ENCODE data around the gene CEL.

The CEL gene

GRCh38 chr9:133103987-133104505, 42.3 kb downstream of the CEL start:
- no peak for DNase-seq (ENCODE audit: low read depth)

DNA sequence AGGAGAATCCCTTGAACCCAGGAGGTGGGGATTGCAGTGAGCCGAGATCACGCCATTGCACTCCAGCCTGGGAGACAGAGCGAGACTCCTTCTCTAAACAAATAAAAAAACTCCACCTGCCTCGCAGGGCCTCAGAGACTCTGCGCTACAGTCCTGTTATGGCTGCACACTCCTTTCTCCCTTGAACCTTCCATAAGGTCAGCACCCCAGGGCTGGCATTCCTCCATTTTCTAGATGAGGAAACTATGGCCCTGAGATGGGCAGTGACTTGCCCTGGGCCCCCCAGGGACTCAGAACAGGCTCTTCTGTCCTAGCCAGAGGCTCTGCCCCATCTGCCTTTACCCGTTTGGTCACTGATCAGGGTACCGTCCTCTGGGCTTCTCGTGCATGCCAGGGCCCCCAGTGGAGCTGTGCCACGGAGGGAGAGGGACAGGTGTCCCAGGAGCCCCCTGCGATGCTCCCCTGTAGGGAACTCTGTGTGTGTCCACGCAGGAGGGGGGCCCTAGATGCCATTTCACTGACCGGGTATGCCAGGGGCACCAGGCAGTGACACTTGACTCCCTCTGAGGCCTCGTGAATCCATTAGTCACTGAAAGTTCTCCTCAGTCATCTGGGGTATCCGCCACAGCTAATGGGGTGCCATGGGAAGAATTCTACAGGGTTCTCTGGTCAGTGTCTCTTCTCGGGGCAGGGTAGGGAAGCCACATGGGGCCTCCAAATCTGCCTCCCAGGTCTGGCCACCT, 43.1 kb downstream of the CEL start:
- DNase-seq (ENCODE audit: low read depth), result no peak

GRCh38 chr9:133105461-133105770, 43.6 kb downstream of the CEL start:
- DNase-seq (ENCODE audit: low read depth), result no peak

DNA sequence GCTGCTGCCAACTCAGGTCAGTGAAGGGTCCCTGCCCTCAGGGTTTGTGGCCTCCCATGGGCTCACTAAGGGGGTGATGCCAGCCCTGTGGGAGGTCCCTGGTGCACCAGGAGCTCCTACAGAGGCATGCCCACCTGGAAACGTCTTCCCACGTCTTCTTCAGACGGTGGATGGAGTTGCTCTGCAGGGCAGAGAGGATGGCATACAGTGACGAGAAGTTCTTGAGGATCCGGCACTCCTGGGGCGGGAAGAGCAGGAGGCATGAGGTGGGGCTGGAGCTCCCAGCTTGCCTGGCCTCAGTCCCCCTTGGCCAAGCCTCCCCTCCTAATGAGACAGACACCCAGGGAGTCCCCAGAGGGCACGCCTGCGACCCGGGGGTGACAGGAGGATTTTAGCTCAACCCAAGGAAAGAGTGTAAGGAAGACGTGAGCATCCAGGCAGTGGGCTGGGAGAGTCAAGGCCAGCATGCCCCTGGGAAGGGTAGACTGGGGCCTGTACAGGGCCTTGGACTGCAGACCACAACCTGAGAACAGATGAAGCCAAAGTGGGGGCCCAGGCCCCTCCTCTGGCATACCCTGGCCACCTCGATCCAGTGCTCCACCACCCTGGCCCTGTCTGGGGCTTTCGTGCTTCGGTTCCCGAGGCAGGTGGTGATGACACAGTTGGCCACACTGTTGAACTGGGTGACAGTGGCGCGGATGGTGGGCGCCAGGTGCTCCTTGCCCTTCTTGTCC, 44.9 kb downstream of the CEL start:
- DNase-seq (ENCODE audit: low read depth), result no peak

GRCh38 chr9:133107245-133107722, 45.5 kb downstream of the CEL start:
- no peak for DNase-seq (ENCODE audit: low read depth)

DNA sequence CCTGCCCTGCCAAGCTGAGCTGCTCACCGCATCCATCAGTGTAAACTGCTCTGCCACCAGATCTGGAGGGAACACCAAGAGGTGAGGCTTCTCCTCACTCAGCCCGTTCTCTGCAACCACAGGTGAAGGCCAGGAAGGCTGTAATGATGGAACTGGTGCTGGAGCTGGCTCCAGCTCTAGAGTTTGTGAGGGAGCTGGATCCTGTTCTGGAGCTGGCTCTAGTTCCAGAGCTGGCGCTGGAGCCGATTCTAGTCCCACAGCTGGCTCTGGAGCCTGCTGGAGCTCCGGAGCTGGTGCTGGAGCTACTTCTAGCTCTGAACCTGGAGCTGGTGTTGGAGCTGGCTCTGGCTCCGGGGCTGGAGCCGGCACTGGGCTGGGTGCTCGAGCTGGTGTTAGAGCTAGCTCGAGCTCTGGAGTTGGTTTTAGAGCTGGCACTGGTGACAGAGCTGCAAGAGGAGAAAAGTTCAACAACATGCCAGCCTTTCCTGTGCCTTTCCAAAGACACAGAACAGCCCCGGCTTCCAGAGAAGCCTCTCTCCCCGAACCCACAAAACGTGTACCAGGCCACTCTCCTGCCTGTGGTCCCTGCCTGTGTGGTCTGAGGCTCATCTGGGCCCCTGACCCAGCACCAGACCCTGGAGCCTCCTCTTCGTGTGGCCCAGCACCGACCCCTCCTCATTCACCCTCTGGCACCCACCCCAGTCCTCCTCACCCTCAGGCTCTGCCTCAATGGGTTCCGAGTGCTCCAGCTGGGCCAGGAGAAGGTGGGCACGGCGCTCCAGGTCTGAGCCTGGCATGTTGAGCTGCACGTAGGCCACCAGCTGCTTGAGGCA, 46.4 kb downstream of the CEL start:
- no peak for DNase-seq (ENCODE audit: low read depth)

DNA sequence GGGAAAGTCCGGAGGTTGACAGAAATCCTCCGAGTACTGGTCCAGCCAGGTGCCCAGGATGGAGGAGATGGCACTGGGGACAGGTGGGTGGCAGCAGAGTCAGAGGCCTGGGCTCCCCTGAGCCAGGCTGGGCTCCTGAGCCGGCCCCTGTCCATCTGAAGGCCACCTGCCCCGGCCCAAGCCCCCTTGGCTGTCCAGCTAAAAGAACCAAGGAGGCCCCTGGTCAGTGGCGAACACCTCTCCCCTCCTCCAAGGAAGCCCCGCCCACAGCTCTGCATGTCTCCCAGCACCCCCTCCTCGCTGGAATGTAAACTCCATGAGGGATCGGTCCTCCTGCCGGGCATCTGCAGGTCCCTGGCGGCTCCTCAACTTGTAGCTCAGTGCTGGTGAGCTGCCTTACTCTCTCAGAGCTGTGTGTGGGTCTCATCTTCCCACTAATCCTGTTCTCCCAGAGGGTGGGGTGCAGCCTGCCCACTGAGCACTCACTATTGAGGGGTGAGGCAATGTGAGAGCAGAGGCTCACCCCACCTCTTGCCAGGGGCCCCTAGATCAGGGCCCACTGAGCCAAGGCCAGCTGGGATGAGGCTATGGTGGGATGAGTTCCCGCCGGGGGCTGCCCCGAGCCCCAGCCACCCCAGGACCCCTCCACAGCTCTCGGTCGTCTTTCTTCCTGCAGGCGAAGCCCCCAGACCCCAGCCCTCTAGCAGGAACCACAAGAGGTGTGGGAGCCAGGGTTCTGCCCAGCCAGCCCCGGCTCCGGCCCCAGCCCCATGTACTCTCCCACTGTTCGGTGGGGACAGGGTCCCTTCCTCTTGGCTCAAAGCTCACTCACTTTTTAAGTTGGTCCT, 47.2 kb downstream of the CEL start:
- no peak for DNase-seq (ENCODE audit: low read depth)

- no peak for DNase-seq (ENCODE audit: low read depth)
These were observed 48.3 kb downstream of the CEL start for GRCh38 chr9:133109931-133110650.

DNA sequence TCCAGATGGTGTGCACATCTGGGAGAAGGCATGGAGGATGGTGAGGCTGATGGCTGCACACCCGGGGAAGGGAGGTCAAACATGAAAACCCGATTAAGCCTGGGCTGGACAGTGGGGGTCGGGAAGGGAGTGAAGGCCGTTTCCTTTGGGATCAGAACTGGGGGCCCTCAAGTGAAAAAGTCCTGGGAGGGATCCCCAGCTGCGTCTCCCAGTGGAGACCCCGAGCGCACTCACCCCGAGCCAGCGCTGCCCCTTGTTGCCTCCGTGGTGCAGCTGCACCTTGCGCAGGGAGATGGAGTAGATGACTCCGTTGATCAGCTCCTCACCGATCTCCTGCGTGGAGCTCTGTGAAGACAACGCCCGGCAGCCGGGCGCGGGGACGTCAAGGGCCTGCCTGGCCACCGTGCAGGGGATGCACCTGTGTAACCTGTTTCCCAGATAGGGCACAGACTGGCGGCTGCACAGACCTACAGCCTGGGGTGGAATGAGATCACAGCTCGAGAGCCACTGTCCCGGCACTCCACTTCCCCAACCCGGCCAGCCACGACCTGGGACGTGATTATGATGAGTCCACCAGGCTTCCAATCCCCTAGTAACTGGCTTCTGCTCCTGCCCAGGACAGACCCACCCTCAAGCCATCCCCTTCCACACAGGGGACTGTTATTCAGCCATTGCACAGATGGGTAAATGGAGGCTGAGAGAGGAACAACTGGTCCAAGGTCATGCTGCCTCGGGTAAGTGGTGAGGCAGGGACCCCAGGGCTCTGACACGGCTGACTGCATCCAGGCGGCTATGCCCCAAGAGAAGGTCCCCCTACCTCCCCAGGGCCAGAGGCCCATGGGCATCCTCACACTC, 50.3 kb downstream of the CEL start:
- no peak for DNase-seq (ENCODE audit: low read depth)

DNA sequence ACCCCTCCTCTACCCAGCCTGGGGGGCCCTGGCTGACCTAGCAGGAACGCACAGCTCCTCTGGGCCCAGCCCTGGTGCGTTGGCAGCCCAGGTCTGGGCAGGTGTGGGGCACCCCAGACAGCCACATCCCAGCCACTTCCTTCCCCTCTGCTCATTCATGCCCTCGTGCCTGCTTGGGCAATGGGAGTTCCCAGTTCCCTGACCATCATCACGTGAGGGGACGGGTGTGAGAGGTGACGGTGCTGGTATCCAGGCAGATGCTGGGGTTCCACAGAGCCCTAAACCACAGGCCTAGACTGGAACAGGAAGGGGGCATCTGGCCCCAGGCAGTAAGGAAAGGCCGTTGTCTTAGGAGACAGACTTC, 50.9 kb downstream of the CEL start:
- DNase-seq (ENCODE audit: low read depth), result no peak

GRCh38 chr9:133113163-133113948, 51.6 kb downstream of the CEL start:
- peak; percentile 36 for DNase-seq (ENCODE audit: low read depth)

GRCh38 chr9:133113949-133114885, 52.4 kb downstream of the CEL start:
- peak; percentile 66 for DNase-seq (ENCODE audit: low read depth)

DNA sequence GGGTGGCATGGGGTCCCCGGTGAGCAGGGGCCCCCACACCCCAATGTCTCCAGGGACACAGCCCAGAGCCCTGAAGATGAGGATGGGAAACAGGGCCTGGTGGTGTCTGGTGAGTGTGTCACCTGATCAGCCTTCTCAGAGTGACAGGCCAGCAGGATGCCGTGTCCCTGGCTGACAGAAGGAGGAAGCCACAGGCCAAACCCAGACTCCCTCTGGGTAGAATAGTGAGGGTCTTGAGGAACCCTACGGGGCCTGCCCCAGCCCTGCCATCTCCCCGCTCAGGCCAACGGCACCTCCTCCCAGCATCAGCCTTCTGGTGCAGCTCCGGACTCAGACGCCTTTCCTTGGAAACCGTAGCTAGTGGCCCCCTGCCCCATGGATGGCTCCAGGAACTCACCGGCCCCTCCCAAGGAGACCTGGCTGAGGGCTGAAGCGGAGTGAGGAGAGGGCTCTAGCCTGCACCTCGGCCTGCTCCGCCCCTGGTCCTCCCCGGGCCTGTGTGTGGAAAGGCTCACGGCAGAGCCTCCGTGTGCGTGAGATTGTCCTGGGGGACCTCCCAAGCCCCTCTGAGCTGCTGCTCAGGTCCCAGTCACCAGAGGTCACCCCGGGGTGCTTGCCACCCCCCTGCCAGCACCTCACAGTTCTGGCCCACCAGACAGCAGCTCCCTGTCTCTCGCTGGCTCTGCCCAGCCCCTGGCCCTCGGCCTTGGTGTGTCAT, 53.3 kb downstream of the CEL start:
- DNase-seq (ENCODE audit: low read depth), result no peak

DNA sequence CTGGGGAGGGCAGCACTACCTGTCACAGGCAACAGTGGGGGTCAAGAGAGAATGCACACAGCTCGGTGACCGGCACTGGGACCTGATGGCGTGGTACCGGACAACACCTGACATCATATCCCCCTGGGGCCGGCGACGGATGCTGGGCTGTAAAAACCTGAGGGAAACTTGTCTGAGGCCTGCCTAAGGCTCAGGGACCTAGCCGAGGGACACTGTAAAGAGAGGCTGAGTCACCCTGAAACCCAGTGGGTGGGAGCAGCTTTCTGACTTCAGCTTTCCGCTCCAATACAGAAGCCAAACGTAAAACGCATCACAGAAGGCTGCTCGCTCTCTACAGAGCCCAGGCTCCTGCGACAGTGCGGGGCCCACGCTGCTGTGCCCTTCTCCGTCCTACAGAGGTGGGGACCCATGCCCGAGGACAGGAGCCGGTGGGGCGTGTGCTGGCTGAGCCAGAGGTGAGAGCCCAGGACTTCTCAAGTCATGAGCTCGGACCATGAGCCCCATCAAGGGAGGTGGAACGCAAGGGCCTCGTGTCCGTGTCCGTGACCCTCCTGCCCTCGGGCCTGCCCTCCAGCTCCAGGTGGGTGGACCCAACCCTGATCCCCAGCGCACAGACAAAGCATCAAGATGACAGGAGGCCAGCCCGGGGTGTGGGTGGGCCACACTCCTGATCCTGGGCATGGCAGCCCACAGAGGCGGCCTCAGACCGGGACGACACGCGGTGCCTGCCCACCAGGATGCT, 54.0 kb downstream of the CEL start:
- no peak for DNase-seq (ENCODE audit: low read depth)

- DNase-seq (ENCODE audit: low read depth), result no peak
These were observed 54.8 kb downstream of the CEL start for GRCh38 chr9:133116346-133117231.
